Activated naive CD4-positive, alpha-beta T cell treated with anti-CD3 and anti-CD28 coated beads for 36 hours (primary cell): ENCODE data around the gene HIPK2. TPM values are rescaled to one million over a fixed set of nuclear protein-coding genes. Genes with fewer than 3 reads are reported as not detected.
"Not testable (repeated sequence)": the region's sequence is repeated elsewhere in the genome, so short reads cannot be mapped to it uniquely, and the experiment has no call there.

Source experiments
- CTCF ChIA-PET: fragments of 350-600 bp; sonication (Branson Sonifier 250); formaldehyde crosslinking; loops from one replicate; lab custom pipeline; 2021; ENCODE audit warnings: antibody characterized with exemption; lab: Charles Lee
- DNase-seq: peaks from one replicate; pipeline ENCODE4 v3.0.0-alpha.2; 2020
- H3K27ac Mint-ChIP-seq: one replicate; pipeline ENCODE4 v1.8.0; 2021; ENCODE audit warnings: mild to moderate bottlenecking, mixed read lengths
- H3K27me3 Mint-ChIP-seq: one replicate; pipeline ENCODE4 v1.8.0; 2021; ENCODE audit warnings: low read depth, mixed read lengths
- H3K36me3 Mint-ChIP-seq: one replicate; pipeline ENCODE4 v1.8.0; 2021; ENCODE audit warnings: low read depth, mixed read lengths
- H3K4me1 Mint-ChIP-seq: one replicate; pipeline ENCODE4 v1.8.0; 2021; ENCODE audit warnings: low read depth, mixed read lengths
- H3K4me3 Mint-ChIP-seq: one replicate; pipeline ENCODE4 v1.8.0; 2021; ENCODE audit warnings: mild to moderate bottlenecking, moderate library complexity, mixed read lengths
- H3K9me3 Mint-ChIP-seq: one replicate; pipeline ENCODE4 v1.8.0; 2021; ENCODE audit warnings: mixed read lengths
- intact Hi-C: fragments of 100-400 bp; cut with micrococcal nuclease; formaldehyde crosslinking; loops from one replicate; pipeline ENCODE4 v1.15.1; 2023
- total RNA-seq, 2 experiments: library from RNA; stranded (reverse); gene quantifications; one replicate each; pipeline ENCODE4 v1.2.3, GENCODE V29; 2021

Gene HIPK2
- total RNA-seq, 2 experiments from 2014 or later: 16.8 to 17.3 TPM

GRCh38 chr7:139618482-139619366 lies 159.1 kb downstream of the HIPK2 start:
- intact Hi-C loops: loop anchor here (1.0 to 5.0 kb wide), 3 partner anchors 209 to 384 kb away; no protein-coding TSS in a partner anchor
- Mint-ChIP-seq H3K27me3 (no peaks in the 10 kb centered on the region), H3K9me3 (no peaks in the 10 kb centered on the region), H3K4me1 (peaks cover 3% of the 10 kb centered on the region), H3K36me3 (peaks cover 10% of the 10 kb centered on the region), H3K27ac (no peak overlapping the region), H3K4me3 (no peak overlapping the region)
- DNase-seq: peak; percentile 72
- CTCF ChIA-PET: interaction anchor here (0.5 to 2.0 kb wide), 32 partner anchors 11 to 875 kb away, joined by 3 to 15 read pairs (median 3); partner anchors contain the start of gene HIPK2

GRCh38 chr7:139617074-139617473 lies 160.7 kb downstream of the HIPK2 start:
- CTCF ChIA-PET: interaction anchor here (0.7 to 1.9 kb wide), 14 partner anchors 10 to 402 kb away, joined by 3 to 12 read pairs (median 3); no protein-coding TSS in a partner anchor
- intact Hi-C loops: loop anchor here (5.0 kb wide), 1 partner anchor 300 kb away; no protein-coding TSS in a partner anchor
- Mint-ChIP-seq H3K27ac (no peak overlapping the region), H3K4me3 (no peak overlapping the region), H3K36me3 (peaks cover 14% of the 10 kb centered on the region), H3K9me3 (no peaks in the 10 kb centered on the region), H3K4me1 (no peaks in the 10 kb centered on the region), H3K27me3 (no peaks in the 10 kb centered on the region)
- no peak for DNase-seq

GRCh38 chr7:139614886-139615285 lies 162.9 kb downstream of the HIPK2 start:
- DNase-seq: no peak
- Mint-ChIP-seq H3K4me3 (no peak overlapping the region), H3K36me3 (peaks cover 12% of the 10 kb centered on the region), H3K9me3 (no peaks in the 10 kb centered on the region), H3K4me1 (no peaks in the 10 kb centered on the region), H3K27ac (no peak overlapping the region), H3K27me3 (no peaks in the 10 kb centered on the region)
- intact Hi-C loops: loop anchor here (5.0 kb wide), 1 partner anchor 302 kb away; no protein-coding TSS in a partner anchor
- CTCF ChIA-PET: interaction anchor here (0.5 kb wide), 1 partner anchor 391 kb away, joined by 3 read pairs; no protein-coding TSS in a partner anchor

GRCh38 chr7:139613971-139614411 lies 163.8 kb downstream of the HIPK2 start:
- intact Hi-C loops: no loop called here
- H3K27me3 Mint-ChIP-seq: no peaks in the 10 kb centered on the region
- no peak overlapping the region for H3K4me3 Mint-ChIP-seq
- H3K36me3 Mint-ChIP-seq: peaks cover 15% of the 10 kb centered on the region
- no peaks in the 10 kb centered on the region for H3K4me1 Mint-ChIP-seq
- H3K9me3 Mint-ChIP-seq: no peaks in the 10 kb centered on the region
- no peak overlapping the region for H3K27ac Mint-ChIP-seq
- CTCF ChIA-PET: interaction anchor here (1.1 kb wide), 2 partner anchors 11 to 389 kb away, joined by 3 read pairs; no protein-coding TSS in a partner anchor
- no peak for DNase-seq

GRCh38 chr7:139611556-139611955 lies 166.2 kb downstream of the HIPK2 start:
- intact Hi-C loops, H3K27me3 Mint-ChIP-seq: not testable (repeated sequence)
- CTCF ChIA-PET: interaction anchor here (1.1 to 1.7 kb wide), 3 partner anchors 9 to 157 kb away, joined by 3 to 7 read pairs (median 4); no protein-coding TSS in a partner anchor

GRCh38 chr7:139610595-139610994 lies 167.2 kb downstream of the HIPK2 start:
- no peaks in the 10 kb centered on the region for H3K9me3 Mint-ChIP-seq
- no peaks in the 10 kb centered on the region for H3K4me1 Mint-ChIP-seq
- intact Hi-C loops: no loop called here
- H3K27me3 Mint-ChIP-seq: no peaks in the 10 kb centered on the region
- DNase-seq: no peak
- no peak overlapping the region for H3K27ac Mint-ChIP-seq
- CTCF ChIA-PET: interaction anchor here (0.7 kb wide), 1 partner anchor 35 kb away, joined by 3 read pairs; no protein-coding TSS in a partner anchor
- H3K36me3 Mint-ChIP-seq: peaks cover 22% of the 10 kb centered on the region
- H3K4me3 Mint-ChIP-seq: no peak overlapping the region

More at GRCh38 chr7:139611556-139611955, 166.2 kb downstream of the HIPK2 start:
- peaks cover 22% of the 10 kb centered on the region for H3K36me3 Mint-ChIP-seq
- H3K9me3 Mint-ChIP-seq, H3K27ac Mint-ChIP-seq, H3K4me3 Mint-ChIP-seq, H3K4me1 Mint-ChIP-seq, DNase-seq: not testable (repeated sequence)

- Mint-ChIP-seq H3K36me3 (peaks cover 14% of the 10 kb centered on the region), H3K27ac (no peak overlapping the region), H3K9me3 (no peaks in the 10 kb centered on the region), H3K4me1 (no peaks in the 10 kb centered on the region), H3K27me3 (no peaks in the 10 kb centered on the region), H3K4me3 (no peak overlapping the region)
- intact Hi-C loops: loop anchor here (2.0 to 10.0 kb wide), 2 partner anchors 43 to 701 kb away; no protein-coding TSS in a partner anchor
- CTCF ChIA-PET: interaction anchor here (0.6 to 5.1 kb wide), 5 partner anchors 13 to 398 kb away, joined by 3 to 48 read pairs (median 4); no protein-coding TSS in a partner anchor
- no peak for DNase-seq
Measured at GRCh38 chr7:139603896-139604295, 173.9 kb downstream of the HIPK2 start.

- Mint-ChIP-seq H3K27me3 (no peaks in the 10 kb centered on the region), H3K4me1 (no peaks in the 10 kb centered on the region), H3K9me3 (no peaks in the 10 kb centered on the region), H3K4me3 (no peak overlapping the region), H3K36me3 (peaks cover 13% of the 10 kb centered on the region), H3K27ac (no peak overlapping the region)
- CTCF ChIA-PET: interaction anchor here (1.0 to 5.1 kb wide), 10 partner anchors 11 to 750 kb away, joined by 3 to 48 read pairs (median 7); no protein-coding TSS in a partner anchor
- DNase-seq: no peak
- intact Hi-C loops: loop anchor here (2.0 to 10.0 kb wide), 2 partner anchors 44 to 702 kb away; no protein-coding TSS in a partner anchor
Measured at GRCh38 chr7:139603282-139603681, 174.5 kb downstream of the HIPK2 start.

- DNase-seq: no peak
- peaks cover 13% of the 10 kb centered on the region for H3K36me3 Mint-ChIP-seq
- H3K27ac Mint-ChIP-seq: no peak overlapping the region
- intact Hi-C loops: loop anchor here (1.0 to 10.0 kb wide), 4 partner anchors 45 to 703 kb away; no protein-coding TSS in a partner anchor
- no peaks in the 10 kb centered on the region for H3K9me3 Mint-ChIP-seq
- H3K4me3 Mint-ChIP-seq: no peak overlapping the region
- H3K27me3 Mint-ChIP-seq: no peaks in the 10 kb centered on the region
- H3K4me1 Mint-ChIP-seq: no peaks in the 10 kb centered on the region
- CTCF ChIA-PET: interaction anchor here (0.6 to 5.1 kb wide), 40 partner anchors 9 to 751 kb away, joined by 3 to 48 read pairs (median 4); no protein-coding TSS in a partner anchor
Measured at GRCh38 chr7:139602143-139602722, 175.6 kb downstream of the HIPK2 start.

GRCh38 chr7:139601176-139601575 lies 176.6 kb downstream of the HIPK2 start:
- Mint-ChIP-seq H3K36me3 (peaks cover 7% of the 10 kb centered on the region), H3K4me1 (no peaks in the 10 kb centered on the region), H3K27me3 (no peaks in the 10 kb centered on the region), H3K27ac (no peak overlapping the region), H3K4me3 (no peak overlapping the region), H3K9me3 (no peaks in the 10 kb centered on the region)
- intact Hi-C loops: loop anchor here (10.0 kb wide), 1 partner anchor 704 kb away; no protein-coding TSS in a partner anchor
- no peak for DNase-seq
- CTCF ChIA-PET: interaction anchor here (0.6 to 5.1 kb wide), 17 partner anchors 8 to 507 kb away, joined by 3 to 48 read pairs (median 7); no protein-coding TSS in a partner anchor

- no peak overlapping the region for H3K27ac Mint-ChIP-seq
- H3K4me1 Mint-ChIP-seq: no peaks in the 10 kb centered on the region
- no peaks in the 10 kb centered on the region for H3K27me3 Mint-ChIP-seq
- intact Hi-C loops: loop anchor here (10.0 kb wide), 1 partner anchor 704 kb away; no protein-coding TSS in a partner anchor
- no peak for DNase-seq
- no peaks in the 10 kb centered on the region for H3K9me3 Mint-ChIP-seq
- H3K4me3 Mint-ChIP-seq: no peak overlapping the region
- peaks cover 11% of the 10 kb centered on the region for H3K36me3 Mint-ChIP-seq
- CTCF ChIA-PET: interaction anchor here (0.9 to 5.1 kb wide), 5 partner anchors 17 to 402 kb away, joined by 3 to 48 read pairs (median 9); no protein-coding TSS in a partner anchor
Measured at GRCh38 chr7:139600306-139600705, 177.5 kb downstream of the HIPK2 start.
